Mucosa of rectum (tissue), 2 donors: Measurements from ENCODE around the gene CLSTN1.

Experiments
- H3K27ac ChIP-seq, 2 donors: one replicate each; pipeline ENCODE4 v1.7.0; 2013; ENCODE audit warnings: inconsistent platforms in 2 of 2, low read depth in 2 of 2, low read length in 2 of 2
- H3K27me3 ChIP-seq, 2 donors: one replicate each; pipeline ENCODE4 v1.7.0; 2013; ENCODE audit warnings: low read length in 2 of 2; ENCODE audit not compliant: control insufficient read depth in 2 of 2, insufficient read depth in 2 of 2
- H3K36me3 ChIP-seq, 2 donors: one replicate each; pipeline ENCODE4 v1.7.0; 2013; ENCODE audit warnings: low read length in 2 of 2; ENCODE audit not compliant: control insufficient read depth in 2 of 2, insufficient read depth in 2 of 2
- H3K4me1 ChIP-seq, 2 donors: one replicate each; pipeline ENCODE4 v1.7.0; 2013; ENCODE audit warnings: low read length in 2 of 2, mild to moderate bottlenecking in 1 of 2; ENCODE audit not compliant: control insufficient read depth in 2 of 2, insufficient read depth in 2 of 2
- H3K4me3 ChIP-seq, 2 donors: one replicate each; pipeline ENCODE4 v1.7.0; 2013; ENCODE audit warnings: low read length in 2 of 2
- H3K9ac ChIP-seq, 2 donors: one replicate each; pipeline ENCODE4 v1.7.0; 2013; ENCODE audit warnings: low read length in 2 of 2, low read depth in 1 of 2, mild to moderate bottlenecking in 1 of 2
- H3K9me3 ChIP-seq, 2 donors: one replicate each; pipeline ENCODE4 v1.7.0; 2013; ENCODE audit warnings: low read length in 2 of 2; ENCODE audit not compliant: control insufficient read depth in 2 of 2
- donor health status: healthy.
- donor health status: Normal muscosa, but diverticular disease.

CLSTN1 gene

DNA sequence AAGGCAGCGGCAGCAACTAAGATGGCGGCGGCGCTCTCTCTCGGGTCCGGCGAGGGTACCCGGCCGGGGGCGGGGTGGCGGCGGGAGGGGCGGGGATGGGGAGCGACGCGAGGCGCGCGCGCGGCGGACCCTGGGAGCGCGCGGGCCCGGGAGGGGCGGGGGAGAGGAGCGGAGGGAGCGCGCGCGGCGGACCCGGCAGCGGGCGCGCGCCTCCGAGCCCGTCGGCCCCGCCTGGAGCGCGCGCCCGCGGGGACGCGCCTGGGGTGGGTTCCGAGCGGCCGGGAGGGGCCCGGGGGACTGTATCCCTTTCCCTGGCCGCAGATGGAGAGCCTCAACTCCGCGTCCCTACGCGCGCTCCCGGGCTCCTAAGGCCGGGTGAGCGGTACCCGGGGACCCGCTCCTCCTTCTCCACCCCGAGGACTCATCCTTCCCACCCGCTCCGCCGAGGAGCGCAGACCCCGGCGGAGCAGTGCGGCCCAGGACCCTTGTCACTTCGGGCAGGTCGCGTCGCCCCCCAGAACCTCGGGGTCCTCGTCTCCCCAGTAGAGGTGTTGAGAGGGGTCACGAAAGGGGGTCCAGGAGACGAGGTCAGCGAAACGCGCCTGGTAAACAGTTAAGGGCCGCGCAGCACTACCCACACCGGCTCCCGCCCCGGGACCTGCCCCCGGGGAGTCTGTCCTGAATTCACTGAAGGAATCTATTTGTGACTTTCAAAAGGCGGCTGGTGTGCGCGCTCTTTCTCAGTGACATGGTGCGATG is at the start of gene CLSTN1:
TSS of gene CLSTN1 (minus strand) at position 23 of the 759 bp plus-strand sequence. CDS start 232 bp downstream, outside the sequence.
- H3K36me3 ChIP-seq = no peaks in the 10 kb centered on the region
- no peaks in the 10 kb centered on the region for H3K9me3 ChIP-seq
- peak within 1 kb of the TSS; percentile 97 to 98 for H3K27ac ChIP-seq
- peak within 1 kb of the TSS; percentile 87 to 94 for H3K4me3 ChIP-seq
- no peaks in the 10 kb centered on the region for H3K27me3 ChIP-seq
- peaks cover 29 to 34% of the 10 kb centered on the region in 2 donors for H3K4me1 ChIP-seq
- peak within 1 kb of the TSS; percentile 88 to 94 for H3K9ac ChIP-seq

DNA sequence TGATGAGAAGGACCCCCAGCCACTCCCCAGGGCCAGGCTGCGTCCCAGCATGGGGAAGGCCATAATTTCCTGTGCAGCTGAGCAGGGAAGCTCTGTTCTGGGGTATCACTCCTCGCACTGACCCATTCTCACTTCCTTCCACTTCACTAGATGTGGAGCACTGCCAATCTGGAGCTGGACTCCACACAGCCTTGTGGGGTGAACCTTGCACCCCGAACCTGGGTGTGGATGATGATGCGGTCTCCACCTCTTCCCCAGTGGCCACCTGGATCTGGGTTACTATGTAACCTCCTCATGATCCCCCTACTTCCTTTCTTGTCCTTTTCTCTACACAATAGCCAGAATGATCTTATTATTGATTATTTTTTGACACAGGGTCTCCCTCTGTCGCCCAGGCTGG is 49.6 kb upstream of the CLSTN1 start:
- peaks cover 4 to 5% of the 10 kb centered on the region in 2 donors for H3K36me3 ChIP-seq

GRCh38 chr1:9872430-9873165 is 48.8 kb upstream of the CLSTN1 start:
- H3K4me3 ChIP-seq = no peak overlapping the region
- no peaks in the 10 kb centered on the region for H3K27me3 ChIP-seq
- no peaks in the 10 kb centered on the region for H3K9me3 ChIP-seq
- H3K4me1 ChIP-seq = peaks cover 7 to 10% of the 10 kb centered on the region in 2 donors
- H3K9ac ChIP-seq = no peak overlapping the region
- peaks cover 4 to 8% of the 10 kb centered on the region in 2 donors for H3K36me3 ChIP-seq
- H3K27ac ChIP-seq = no peak overlapping the region

More for the DNA sequence above, 49.6 kb upstream of the CLSTN1 start:
- no peak overlapping the region for H3K27ac ChIP-seq
- no peak overlapping the region for H3K9ac ChIP-seq
- no peaks in the 10 kb centered on the region for H3K9me3 ChIP-seq
- H3K4me3 ChIP-seq = no peak overlapping the region
- H3K27me3 ChIP-seq = no peaks in the 10 kb centered on the region
- H3K4me1 ChIP-seq = peaks cover 10 to 12% of the 10 kb centered on the region in 2 donors

DNA sequence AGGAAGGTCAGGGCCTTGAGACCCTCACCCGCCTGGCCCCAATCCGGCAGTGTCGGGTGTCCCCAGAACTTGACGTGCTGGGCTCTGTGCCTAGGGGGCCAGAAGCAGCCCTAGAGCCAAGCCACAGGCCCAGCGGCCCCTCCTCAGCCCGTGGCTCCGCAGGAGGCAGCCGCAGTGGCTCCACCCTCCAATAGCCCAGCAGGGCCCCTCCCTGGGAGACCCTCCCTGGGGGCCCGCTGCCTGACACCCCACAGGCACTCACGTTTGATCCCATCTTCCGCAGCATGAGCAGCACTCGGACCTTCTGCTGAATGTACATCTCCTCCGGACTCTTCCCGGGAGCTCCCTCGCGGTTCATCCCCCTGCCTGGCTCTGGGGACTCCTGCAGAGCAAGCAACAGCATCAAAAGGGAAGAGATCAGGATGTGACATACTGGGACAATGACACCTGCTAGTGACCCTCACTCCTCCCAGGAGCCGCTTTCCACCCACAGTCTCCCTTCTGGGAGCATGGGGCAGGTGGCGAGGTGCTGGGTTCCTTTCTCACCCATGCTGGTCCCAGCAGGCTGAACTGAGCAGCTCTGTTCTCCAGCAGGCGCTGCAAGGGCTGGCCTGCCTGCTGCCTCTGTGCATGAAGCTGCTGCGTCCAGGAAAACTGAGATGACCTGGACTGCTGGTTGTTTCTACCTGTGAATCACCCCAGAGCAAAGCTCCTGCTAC is 48.1 kb upstream of the CLSTN1 start:
- no peak overlapping the region for H3K4me3 ChIP-seq
- no peak overlapping the region for H3K9ac ChIP-seq
- H3K27me3 ChIP-seq = no peaks in the 10 kb centered on the region
- peaks cover 4 to 8% of the 10 kb centered on the region in 2 donors for H3K36me3 ChIP-seq
- H3K9me3 ChIP-seq = no peaks in the 10 kb centered on the region
- H3K27ac ChIP-seq = no peak overlapping the region
- peaks cover 6 to 10% of the 10 kb centered on the region in 2 donors for H3K4me1 ChIP-seq

DNA sequence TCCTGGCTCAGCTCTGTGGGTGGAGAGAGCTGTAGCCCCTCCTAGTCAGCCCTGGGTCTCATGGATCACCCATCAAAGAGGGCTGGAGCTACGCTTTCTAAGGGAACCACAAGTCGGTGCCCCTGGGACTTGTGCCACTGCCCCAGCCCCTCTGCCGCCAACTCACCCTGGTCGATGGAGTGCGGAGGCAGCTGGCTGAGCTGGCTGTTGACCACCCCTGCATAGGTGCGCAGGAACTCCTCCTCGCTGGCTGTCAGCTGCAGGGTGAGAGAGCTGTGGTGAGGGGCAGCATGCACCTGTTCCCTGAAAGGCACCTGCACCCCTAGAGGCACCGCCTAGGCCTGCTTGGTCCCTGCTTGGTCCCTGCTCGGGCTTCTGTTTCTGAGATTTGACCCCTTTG is 47.3 kb upstream of the CLSTN1 start:
- H3K27ac ChIP-seq = no peak overlapping the region
- H3K9ac ChIP-seq = no peak overlapping the region
- H3K36me3 ChIP-seq = peaks cover 4 to 10% of the 10 kb centered on the region in 2 donors
- H3K27me3 ChIP-seq = no peaks in the 10 kb centered on the region
- no peaks in the 10 kb centered on the region for H3K9me3 ChIP-seq
- peaks cover 6 to 10% of the 10 kb centered on the region in 2 donors for H3K4me1 ChIP-seq
- H3K4me3 ChIP-seq = no peak overlapping the region

DNA sequence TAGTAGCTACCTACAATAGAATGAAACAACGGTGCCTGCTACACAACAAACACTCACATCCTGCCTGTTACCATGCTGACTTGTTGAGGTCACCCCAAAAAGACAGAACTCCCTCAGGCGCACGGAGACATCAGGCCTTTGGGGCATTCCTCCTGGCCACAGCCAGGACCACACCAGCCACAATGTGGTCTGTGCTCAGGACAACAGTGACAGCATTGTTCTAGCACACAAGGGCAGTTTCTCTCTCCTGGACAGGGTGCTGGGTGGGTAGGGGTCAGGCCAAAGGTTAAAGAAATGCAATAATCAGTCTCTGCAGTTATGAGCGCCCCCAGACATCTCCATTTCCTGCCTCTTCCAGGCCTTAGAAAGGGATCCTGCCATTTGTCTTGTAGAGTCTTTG is 46.8 kb upstream of the CLSTN1 start:
- Histone ChIP-seq H3K27ac (no peak overlapping the region), H3K9me3 (no peaks in the 10 kb centered on the region)

DNA sequence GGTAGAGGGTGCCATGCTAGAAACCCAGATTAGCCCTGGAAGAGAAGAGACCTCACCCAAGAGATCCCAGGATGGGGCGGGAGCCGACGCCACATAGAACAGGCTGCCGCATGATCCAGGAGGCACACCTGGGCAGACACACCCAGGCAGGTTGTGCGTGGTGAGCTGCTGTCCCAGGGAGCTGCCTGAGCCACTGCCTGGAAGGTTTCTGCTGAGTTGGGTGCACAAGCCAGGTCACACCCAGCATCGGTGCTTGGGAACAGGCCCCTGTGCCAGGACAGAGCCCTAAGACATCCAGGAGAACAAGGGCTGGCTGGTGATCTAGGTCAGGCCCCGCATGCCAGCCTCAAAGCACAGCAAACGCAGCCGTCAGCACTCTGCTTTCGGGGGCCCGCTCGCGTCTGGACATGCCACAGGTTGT is 46.1 kb upstream of the CLSTN1 start:
- Histone ChIP-seq H3K27ac (no peak overlapping the region), H3K36me3 (peaks cover 4 to 11% of the 10 kb centered on the region in 2 donors), H3K27me3 (no peaks in the 10 kb centered on the region), H3K4me3 (no peak overlapping the region), H3K9me3 (no peaks in the 10 kb centered on the region), H3K9ac (no peak overlapping the region), H3K4me1 (peaks cover 6% of the 10 kb centered on the region in 2 donors)

More for the DNA sequence above, 46.8 kb upstream of the CLSTN1 start:
- H3K4me3 ChIP-seq = no peak overlapping the region
- no peak overlapping the region for H3K9ac ChIP-seq
- H3K36me3 ChIP-seq = peaks cover 4 to 11% of the 10 kb centered on the region in 2 donors
- no peaks in the 10 kb centered on the region for H3K27me3 ChIP-seq
- peaks cover 6 to 10% of the 10 kb centered on the region in 2 donors for H3K4me1 ChIP-seq

- H3K9ac ChIP-seq = no peak overlapping the region
- H3K4me3 ChIP-seq = no peak overlapping the region
- no peak overlapping the region for H3K27ac ChIP-seq
- H3K27me3 ChIP-seq = no peaks in the 10 kb centered on the region
- H3K4me1 ChIP-seq = peaks cover 1 to 4% of the 10 kb centered on the region in 2 donors
- H3K36me3 ChIP-seq = peaks cover 4 to 11% of the 10 kb centered on the region in 2 donors
- no peaks in the 10 kb centered on the region for H3K9me3 ChIP-seq
Observed at GRCh38 chr1:9868244-9868590, 44.5 kb upstream of the CLSTN1 start.

DNA sequence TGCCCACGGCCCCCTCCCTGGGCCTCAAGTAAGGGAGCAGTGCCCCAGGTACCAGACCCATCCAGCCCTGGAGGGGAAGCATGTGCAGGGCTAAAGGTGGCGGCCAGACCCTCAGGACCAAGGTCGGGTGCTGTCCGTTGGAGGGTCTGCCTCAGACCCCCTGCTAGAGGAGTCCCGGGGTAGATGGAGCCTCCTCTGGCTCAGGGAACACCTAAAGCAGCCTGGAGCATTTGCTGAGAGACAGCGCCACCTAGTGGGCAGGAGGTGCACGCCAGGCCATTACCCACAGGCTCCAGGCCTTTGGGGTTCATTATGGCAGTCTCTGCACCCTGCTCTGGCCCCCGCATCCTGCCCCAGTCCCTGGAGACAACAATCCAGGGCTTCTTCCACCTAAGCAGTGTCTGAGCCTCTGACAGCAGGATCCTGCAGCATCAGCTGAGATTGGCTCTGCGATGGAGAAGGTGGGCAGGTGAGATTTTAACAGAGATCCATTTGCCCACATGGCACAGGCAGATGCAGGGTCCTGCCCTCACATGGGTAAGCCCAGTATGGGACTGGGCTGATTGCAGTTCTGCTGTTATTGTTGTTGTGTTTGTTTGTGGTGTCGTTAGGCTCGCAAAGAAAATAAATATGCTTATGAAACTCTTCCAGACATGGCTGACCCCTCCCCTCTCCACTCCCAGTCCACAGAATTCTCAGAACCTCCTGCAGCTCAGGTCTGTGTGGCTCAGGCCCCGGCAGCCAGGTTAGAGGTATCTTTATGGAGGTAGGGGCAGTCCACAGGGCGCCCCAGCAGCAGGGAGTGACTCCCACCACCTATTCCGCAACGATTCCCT is 43.9 kb upstream of the CLSTN1 start:
- H3K4me1 ChIP-seq = no peaks in the 10 kb centered on the region
- no peak overlapping the region for H3K27ac ChIP-seq
- no peaks in the 10 kb centered on the region for H3K9me3 ChIP-seq
- no peaks in the 10 kb centered on the region for H3K27me3 ChIP-seq
- H3K4me3 ChIP-seq = no peak overlapping the region
- peaks cover 4 to 13% of the 10 kb centered on the region in 2 donors for H3K36me3 ChIP-seq
- H3K9ac ChIP-seq = no peak overlapping the region
